ENCODE data around the gene NBPF3. TPM values are rescaled to one million over a fixed set of nuclear protein-coding genes. Genes with fewer than 3 reads are reported as not detected.
"Not testable (repeated sequence)": the region's sequence is repeated elsewhere in the genome, so short reads cannot be mapped to it uniquely, and the experiment has no call there.

NBPF3 gene
- total RNA-seq, 1 experiment from 2014 or later, result 40.4 TPM

DNA sequence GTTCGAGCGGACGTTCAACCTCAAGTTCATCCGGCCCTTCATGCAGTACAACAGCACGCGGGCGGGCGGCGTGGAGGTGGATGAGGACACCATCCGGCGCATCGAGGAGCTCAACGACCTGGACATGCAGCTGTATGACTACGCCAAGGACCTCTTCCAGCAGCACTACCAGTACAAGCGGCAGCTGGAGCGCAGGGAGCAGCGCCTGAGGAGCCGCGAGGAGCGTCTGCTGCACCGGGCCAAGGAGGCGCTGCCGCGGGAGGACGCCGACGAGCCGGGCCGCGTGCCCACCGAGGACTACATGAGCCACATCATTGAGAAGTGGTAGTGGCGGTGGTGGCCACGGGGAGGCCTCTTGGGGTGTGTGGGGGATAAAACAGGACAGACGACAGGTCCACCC, 10.7 kb upstream of the NBPF3 start:
- not testable (repeated sequence) for H3K4me3 ChIP-seq; H3K9me3 ChIP-seq (replicated peaks); H3K4me1 ChIP-seq (replicated peaks); H3K36me3 ChIP-seq; H3K27me3 ChIP-seq (replicated peaks); H3K27ac ChIP-seq; DNase-seq (ENCODE audit: low read depth in 1 of 2, low spot score in 2 of 2)

DNA sequence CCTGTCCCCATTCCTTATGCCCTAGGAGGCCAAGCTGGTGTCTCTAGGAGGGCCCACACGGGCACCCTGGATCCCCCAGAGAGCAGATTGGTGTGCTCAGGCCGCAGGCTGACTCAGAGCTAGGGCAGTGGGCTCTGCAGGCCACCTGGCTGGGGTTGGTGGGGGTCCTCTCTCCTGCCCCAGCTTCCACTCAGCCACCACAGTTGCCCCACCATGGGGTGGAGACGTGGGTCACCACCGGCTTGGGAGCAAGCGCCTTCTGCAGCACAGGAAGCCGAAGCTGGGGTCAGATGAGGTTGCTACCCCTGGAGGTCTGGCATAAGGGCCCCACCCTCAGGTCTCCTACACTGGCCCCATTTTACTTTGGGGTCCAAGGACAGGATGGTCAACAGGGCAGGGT, 9.1 kb upstream of the NBPF3 start:
- not testable (repeated sequence) for H3K27me3 ChIP-seq (replicated peaks); H3K36me3 ChIP-seq; H3K4me3 ChIP-seq; H3K9me3 ChIP-seq (replicated peaks); H3K27ac ChIP-seq; DNase-seq (ENCODE audit: low read depth in 1 of 2, low spot score in 2 of 2); H3K4me1 ChIP-seq (replicated peaks)

DNA sequence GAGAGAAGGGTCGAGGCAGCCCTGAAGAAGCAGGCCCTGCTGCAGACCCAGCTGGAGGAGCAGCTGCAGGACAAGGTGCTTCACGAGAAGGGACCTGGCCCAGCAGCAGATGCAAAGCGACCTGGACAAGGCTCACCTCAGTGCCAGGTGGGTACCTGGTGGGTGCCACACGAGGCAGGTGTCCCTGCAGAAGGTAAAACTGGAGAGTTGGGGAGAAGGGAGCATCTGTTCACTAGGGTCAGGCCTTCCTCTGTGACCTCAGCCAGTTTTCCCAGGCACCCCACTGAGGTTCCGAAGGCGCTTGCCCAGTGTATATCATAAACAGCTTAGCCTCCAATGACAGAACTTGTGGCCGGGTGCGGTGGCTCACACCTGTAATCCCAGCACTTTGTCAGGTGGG, 5.5 kb upstream of the NBPF3 start:
- Histone ChIP-seq H3K4me1 (replicated peaks) (no peaks in the 10 kb centered on the region), H3K4me3 (no peak overlapping the region), H3K27me3 (replicated peaks) (no peaks in the 10 kb centered on the region), H3K27ac (no peak overlapping the region), H3K9me3 (replicated peaks) (no peaks in the 10 kb centered on the region), H3K36me3 (no peaks in the 10 kb centered on the region)
- DNase-seq (ENCODE audit: low read depth in 1 of 2, low spot score in 2 of 2), result no peak

DNA sequence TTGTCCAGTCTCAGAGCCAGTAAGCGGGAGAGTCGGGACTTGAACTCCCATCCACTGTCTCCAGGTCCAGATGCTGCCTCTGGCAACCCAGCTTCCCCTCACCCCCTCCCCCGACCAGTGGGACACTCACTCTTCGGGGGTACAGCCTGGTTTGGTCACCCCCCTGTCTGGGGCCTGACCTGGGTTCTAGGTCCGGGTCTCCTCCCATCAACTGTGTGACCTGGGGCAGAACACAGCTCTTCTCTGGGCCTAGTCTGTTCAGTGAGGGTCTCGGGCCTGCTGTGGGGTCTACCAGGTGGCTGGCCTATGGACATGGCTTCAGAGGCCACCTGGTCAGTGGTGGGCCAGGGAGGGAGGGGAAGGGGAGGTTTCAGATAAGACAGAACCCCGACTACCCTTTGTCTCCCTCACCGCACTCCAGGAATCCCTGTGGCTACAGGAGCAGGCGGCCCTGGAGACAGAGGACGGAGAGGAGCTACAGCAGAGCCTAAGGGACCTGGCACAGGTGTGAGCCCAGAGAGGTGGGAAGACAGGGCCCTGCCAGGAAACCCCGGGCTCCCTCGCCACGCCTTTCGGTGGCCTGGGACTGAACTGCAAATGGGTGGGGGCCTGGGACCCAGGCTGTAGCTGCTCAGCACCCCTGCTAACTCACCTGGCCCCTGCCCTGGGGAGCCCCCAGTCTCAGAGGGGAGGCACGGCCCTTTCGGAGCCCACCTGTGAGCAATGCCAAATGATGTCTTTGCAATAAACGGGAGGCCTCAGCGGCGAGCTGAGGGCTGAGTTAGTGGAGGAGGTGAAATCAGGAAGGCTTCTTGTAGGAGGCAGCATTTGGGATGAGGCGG, 4.1 kb upstream of the NBPF3 start:
- Histone ChIP-seq H3K4me1 (replicated peaks) (peaks cover 3% of the 10 kb centered on the region), H3K4me3 (no peak overlapping the region), H3K27ac (no peak overlapping the region), H3K9me3 (replicated peaks) (no peaks in the 10 kb centered on the region), H3K36me3 (0 out of 2 replicates have a peak, but pooled peaks cover 2% of the 10 kb centered on the region), H3K27me3 (replicated peaks) (no peaks in the 10 kb centered on the region)
- no peak for DNase-seq (ENCODE audit: low read depth in 1 of 2, low spot score in 2 of 2)

DNA sequence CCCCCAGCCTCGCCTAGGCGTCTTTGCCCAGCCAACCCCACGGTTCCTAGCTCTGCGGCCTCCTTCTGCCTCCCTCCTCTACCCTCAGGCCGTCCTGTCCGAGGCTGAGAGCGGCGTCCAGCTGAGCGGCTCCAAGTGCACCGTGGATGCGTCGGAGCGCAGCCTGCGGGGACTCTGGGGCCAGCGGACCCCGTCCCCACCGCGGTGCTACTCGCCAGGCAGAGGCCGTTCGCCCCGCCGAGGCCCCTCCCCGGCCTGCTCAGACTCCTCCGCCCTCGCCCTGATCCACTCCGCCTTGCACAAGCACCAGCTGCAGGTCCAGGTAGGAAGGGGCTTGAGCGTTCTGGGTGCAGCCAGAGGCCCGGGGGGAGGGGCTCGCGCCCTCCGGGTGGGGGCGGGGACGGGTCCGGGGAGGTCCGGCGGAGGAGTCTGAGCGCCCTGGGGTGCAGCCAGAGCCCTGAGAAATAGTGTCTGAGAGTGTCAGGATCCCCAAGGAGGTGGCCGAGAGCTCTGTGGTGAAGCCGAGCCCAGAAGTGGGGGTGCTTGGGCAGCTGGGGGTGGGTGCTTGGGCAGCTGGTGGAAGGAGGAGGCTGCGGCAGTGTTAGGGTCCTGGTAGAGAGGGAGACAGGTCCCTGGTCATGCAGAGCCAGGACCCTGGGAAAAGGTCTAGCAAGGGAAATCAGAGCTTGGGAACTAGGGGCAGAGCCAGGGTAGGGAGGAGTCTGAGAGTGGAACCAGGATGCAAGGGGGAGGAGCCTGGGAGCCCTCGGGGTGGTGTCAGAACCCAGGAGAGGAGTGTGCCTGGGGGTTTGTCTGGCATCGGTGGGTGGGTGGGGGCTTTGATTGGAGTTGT, 3.2 kb upstream of the NBPF3 start:
- Histone ChIP-seq H3K9me3 (replicated peaks) (no peaks in the 10 kb centered on the region), H3K4me3 (no peak overlapping the region), H3K27ac (no peak overlapping the region), H3K36me3 (0 out of 2 replicates have a peak, but pooled peaks cover 2% of the 10 kb centered on the region), H3K4me1 (replicated peaks) (peaks cover 5% of the 10 kb centered on the region), H3K27me3 (replicated peaks) (no peaks in the 10 kb centered on the region)
- DNase-seq (ENCODE audit: low read depth in 1 of 2, low spot score in 2 of 2), result no peak

DNA sequence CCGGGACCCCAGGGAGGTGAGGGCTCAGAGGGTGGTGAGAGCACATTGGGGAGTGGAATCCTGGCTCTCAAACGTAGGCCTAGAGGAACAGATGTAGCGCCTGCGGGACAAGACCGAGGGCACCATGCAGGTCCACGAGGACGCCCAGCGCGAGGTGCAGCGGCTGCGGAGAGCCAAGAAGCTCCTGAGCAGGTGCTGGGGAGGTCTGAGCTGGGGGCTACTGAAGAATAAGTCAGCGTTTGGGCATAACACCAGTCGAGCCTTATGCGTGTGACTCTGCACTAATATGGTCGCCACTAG, 2.6 kb upstream of the NBPF3 start:
- H3K4me1 ChIP-seq (replicated peaks), result peaks cover 5% of the 10 kb centered on the region
- H3K27ac ChIP-seq, result no peak overlapping the region
- no peak overlapping the region for H3K4me3 ChIP-seq
- H3K36me3 ChIP-seq, result 0 out of 2 replicates have a peak, but pooled peaks cover 2% of the 10 kb centered on the region
- H3K9me3 ChIP-seq (replicated peaks), result no peaks in the 10 kb centered on the region
- no peaks in the 10 kb centered on the region for H3K27me3 ChIP-seq (replicated peaks)
- no peak for DNase-seq (ENCODE audit: low read depth in 1 of 2, low spot score in 2 of 2)

DNA sequence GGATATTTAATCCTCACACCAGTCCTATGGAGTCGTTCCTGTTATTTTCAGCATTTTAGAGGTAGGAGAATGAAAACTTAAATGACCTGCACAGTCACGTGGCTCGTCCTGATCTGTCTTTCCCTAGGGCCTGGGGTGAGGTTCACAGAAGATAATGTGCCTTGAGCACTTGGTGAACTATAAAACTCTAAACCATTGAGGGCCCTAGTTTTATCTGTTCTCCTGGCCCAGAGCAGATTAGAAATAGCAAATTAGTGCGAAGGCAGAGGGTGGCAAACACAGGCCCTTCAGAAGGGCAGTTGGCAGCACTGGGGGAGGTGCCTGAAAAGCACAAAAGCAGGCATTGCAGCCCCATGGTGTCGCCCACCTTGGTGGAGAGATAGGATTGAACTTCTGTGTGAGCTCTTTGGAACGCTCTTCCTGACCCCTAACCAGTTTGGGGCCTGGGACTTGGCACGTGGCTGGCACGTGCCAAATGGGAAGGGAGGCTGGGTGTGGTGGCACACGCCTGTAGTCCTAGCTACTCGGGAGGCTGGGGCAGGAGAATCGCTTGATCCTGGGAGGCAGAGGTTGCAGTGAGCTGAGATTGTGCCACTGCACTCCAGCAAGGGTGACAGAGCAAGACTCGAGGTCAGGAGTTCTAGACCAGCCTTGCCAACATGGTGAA, 1.2 kb upstream of the NBPF3 start:
- not testable (repeated sequence) for H3K27me3 ChIP-seq (replicated peaks); H3K9me3 ChIP-seq (replicated peaks); H3K4me3 ChIP-seq; DNase-seq (ENCODE audit: low read depth in 1 of 2, low spot score in 2 of 2); H3K4me1 ChIP-seq (replicated peaks); H3K27ac ChIP-seq; H3K36me3 ChIP-seq

DNA sequence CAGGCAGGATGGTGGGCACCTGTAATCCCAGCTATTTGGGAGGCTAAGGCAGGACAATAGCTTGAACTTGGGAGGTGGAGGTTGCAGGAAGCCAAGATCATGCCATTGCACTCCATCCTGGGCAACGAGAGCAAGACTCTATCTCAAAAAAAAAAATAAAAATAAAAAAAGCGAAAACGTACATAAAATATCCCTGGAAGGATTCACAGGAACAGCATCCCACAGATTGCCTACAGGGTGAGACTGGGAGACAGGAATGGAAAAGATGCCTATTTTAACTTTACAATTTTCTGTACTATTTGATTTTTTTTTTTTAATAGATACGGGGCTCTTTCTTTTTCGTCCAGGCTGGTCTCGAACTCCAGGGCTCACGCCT, 604 bp upstream of the NBPF3 start:
- Histone ChIP-seq H3K4me3 (peak overlapping the region; percentile 91), H3K9me3 (replicated peaks) (no peaks in the 10 kb centered on the region), H3K27ac (no peak overlapping the region), H3K27me3 (replicated peaks) (no peaks in the 10 kb centered on the region), H3K4me1 (replicated peaks) (peaks cover 5% of the 10 kb centered on the region), H3K36me3 (0 out of 2 replicates have a peak, but pooled peaks cover 2% of the 10 kb centered on the region)
- no peak for DNase-seq (ENCODE audit: low read depth in 1 of 2, low spot score in 2 of 2)

DNA sequence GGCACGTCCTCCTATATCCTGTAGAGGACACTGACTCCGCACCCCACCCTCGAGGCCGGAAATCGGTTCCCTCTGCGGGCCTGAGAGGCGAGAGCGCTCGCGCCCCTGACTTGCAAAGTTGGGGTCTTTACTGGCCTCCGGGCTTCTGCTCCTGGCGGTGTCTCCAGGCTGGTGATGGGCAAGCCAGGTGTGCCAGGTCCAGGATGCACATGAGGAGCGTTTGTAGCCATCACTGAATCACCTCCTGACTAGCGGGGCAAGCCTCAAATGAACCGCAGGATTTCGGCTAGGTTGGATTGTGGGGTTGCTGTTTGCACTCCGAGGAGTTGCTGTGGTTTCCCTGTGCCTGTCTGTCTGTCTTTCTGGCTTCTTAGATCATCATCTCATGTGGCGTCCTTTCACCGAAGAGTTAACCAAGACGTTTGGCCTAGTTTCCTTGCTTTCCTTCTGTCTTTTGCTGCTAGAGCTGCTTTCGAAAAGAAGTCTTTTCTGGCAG, 741 bp downstream of the NBPF3 start:
- H3K4me3 ChIP-seq, result peak overlapping the region; percentile 91
- peak in 1 of 2 experiments; percentile 21 for DNase-seq (ENCODE audit: low read depth in 1 of 2, low spot score in 2 of 2)
- H3K4me1 ChIP-seq (replicated peaks); H3K27me3 ChIP-seq (replicated peaks); H3K27ac ChIP-seq; H3K36me3 ChIP-seq; H3K9me3 ChIP-seq (replicated peaks): not testable (repeated sequence)

DNA sequence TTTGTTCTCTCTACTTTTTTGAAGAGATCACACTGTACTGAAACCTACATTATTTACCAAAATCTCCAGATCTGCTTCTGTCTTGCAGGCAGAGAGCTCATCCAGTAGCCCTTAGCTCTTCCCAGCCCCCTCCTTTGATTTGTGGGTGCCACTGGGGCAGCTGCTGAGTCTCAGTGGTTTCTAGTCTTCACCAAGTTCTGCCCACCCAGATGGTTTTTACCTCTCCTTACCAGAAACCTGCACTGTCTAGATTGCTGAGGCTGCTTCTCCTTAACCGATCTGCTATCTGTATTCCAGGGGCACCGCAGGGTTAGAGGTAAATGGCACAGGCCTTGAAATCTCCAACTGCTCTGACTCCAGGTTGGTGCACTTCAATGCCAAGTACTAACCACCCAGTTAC, 6.7 kb downstream of the NBPF3 start:
- not testable (repeated sequence) for H3K27ac ChIP-seq; H3K27me3 ChIP-seq (replicated peaks); DNase-seq (ENCODE audit: low read depth in 1 of 2, low spot score in 2 of 2); H3K9me3 ChIP-seq (replicated peaks); H3K36me3 ChIP-seq; H3K4me3 ChIP-seq
- peaks cover 31% of the 10 kb centered on the region for H3K4me1 ChIP-seq (replicated peaks)

DNA sequence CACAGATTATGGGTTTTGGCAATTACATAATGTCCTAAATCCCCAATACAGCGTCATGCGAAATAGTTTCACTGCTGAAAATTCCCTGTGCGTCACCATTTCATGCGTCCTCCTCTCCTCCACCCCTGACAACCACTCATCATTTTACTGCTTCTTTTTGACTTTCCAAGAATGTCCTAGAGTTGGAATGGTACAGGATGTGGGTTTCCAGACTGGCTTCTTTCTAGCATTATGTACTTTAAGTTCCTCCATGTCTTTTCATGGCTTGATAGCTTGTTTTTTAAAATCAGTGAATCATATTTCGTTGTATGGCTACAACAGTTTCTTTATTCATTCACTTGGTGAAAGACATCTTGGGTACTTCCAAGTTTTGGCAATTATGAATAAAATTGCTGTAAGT, 7.4 kb downstream of the NBPF3 start:
- no peak for DNase-seq (ENCODE audit: low read depth in 1 of 2, low spot score in 2 of 2)
- peaks cover 38% of the 10 kb centered on the region for H3K4me1 ChIP-seq (replicated peaks)
- H3K9me3 ChIP-seq (replicated peaks), result no peaks in the 10 kb centered on the region
- peaks cover 5% of the 10 kb centered on the region for H3K36me3 ChIP-seq
- H3K27me3 ChIP-seq (replicated peaks), result no peaks in the 10 kb centered on the region
- no peak overlapping the region for H3K27ac ChIP-seq
- H3K4me3 ChIP-seq, result no peak overlapping the region

DNA sequence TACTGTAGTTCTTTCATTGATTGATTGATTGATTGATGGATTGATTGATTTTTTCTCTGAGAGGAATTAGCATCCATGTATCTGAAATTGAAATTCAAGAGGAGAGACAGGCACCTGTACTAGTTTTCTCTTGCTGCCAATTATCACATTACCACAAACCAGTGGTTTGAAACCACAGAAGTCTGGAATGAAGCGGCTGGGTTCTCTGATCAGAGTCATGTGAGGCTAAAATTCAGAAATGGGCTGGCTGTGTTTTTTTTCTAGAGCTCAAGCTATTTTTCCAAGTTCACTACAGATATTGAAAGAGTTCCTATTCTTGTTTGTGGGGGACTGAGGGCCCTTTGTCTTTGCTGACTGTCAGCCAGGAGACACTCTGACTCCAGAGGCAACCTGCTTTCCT, 10.0 kb downstream of the NBPF3 start:
- DNase-seq (ENCODE audit: low read depth in 1 of 2, low spot score in 2 of 2), result peak in 1 of 2 experiments; percentile 23
- Histone ChIP-seq H3K9me3 (replicated peaks) (no peaks in the 10 kb centered on the region), H3K4me1 (replicated peaks) (peaks cover 54% of the 10 kb centered on the region), H3K27ac (no peak overlapping the region), H3K4me3 (no peak overlapping the region), H3K27me3 (replicated peaks) (no peaks in the 10 kb centered on the region), H3K36me3 (peaks cover 5% of the 10 kb centered on the region)

DNA sequence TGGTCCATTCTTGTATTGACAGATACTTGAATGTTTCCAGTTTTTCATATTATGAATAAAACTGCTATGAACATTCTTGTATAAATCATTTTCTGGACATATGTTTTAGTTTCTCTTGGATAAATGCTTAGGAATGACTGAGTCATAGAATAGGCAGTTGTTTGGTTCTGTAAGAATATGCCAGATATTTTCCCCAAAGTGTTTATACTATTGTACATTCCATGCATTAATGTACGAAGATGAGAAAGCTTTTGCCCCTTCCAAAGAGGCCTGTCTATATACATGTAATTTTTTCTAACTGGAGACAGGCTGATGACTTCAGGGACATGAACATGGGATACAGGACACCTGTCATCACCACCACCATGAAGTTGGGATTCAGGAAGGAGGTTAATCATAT, 11.3 kb downstream of the NBPF3 start:
- Histone ChIP-seq H3K27me3 (replicated peaks) (no peaks in the 10 kb centered on the region), H3K36me3 (peaks cover 5% of the 10 kb centered on the region), H3K9me3 (replicated peaks) (no peaks in the 10 kb centered on the region), H3K27ac (peak overlapping the region; percentile 83), H3K4me1 (replicated peaks) (peaks cover 54% of the 10 kb centered on the region), H3K4me3 (no peak overlapping the region)
- DNase-seq (ENCODE audit: low read depth in 1 of 2, low spot score in 2 of 2), result peak in 1 of 2 experiments; percentile 83

DNA sequence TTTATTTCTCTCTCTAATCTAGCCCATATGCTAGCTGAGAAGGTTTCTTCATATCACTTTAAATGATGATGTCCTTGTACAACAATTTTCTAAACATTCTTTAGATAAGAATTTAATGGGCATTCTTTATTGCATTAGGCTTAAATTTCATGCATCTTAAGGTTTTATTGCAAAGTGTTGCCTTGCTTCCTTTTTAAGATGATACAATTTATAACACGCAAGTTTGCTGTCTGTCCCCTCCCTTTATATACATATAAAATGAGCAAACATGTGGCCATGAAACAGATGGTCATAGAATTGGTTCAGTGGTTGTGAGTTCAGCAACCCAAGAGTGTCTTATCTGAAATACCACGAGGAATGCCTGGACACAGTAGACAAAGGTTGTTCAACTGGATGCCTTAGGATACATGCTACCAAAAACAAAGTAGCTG, 12.1 kb downstream of the NBPF3 start:
- peaks cover 54% of the 10 kb centered on the region for H3K4me1 ChIP-seq (replicated peaks)
- H3K36me3 ChIP-seq, result peaks cover 5% of the 10 kb centered on the region
- peak in 1 of 2 experiments; percentile 42 for DNase-seq (ENCODE audit: low read depth in 1 of 2, low spot score in 2 of 2)
- no peaks in the 10 kb centered on the region for H3K9me3 ChIP-seq (replicated peaks)
- H3K27ac ChIP-seq, result peak overlapping the region; percentile 83
- H3K27me3 ChIP-seq (replicated peaks), result no peaks in the 10 kb centered on the region
- no peak overlapping the region for H3K4me3 ChIP-seq
